IMR-90 (cell line): ENCODE measurements around the gene BICD2. TPM values are rescaled to one million over a fixed set of nuclear protein-coding genes. Genes with fewer than 3 reads are reported as not detected.

ENCODE experiments used
- ATAC-seq: fragments of 200-7000 bp; cut with Tn5 transposase; 2 replicates; pipeline ENCODE4 v1.9.1; 2020; ENCODE audit warnings: low read depth, mild to moderate bottlenecking, moderate library complexity
- BruUV-seq: library from RNA; stranded (reverse); fragments of 400-500 nt; replicated peaks from 2 replicates; lab custom pipeline; 2021; lab: Mats Ljungman, UMichigan
- CTCF ChIA-PET: fragments of 300-600 bp; formaldehyde crosslinking; extraction: SDS; loops from one replicate; lab custom pipeline; 2021; ENCODE audit warnings: antibody characterized with exemption; lab: Yijun Ruan, JAX
- POLR2A ChIA-PET: fragments of 300-600 bp; sonication (Branson Sonifier 250); formaldehyde crosslinking; loops from one replicate; lab custom pipeline; 2022; ENCODE audit warnings: antibody characterized with exemption; ENCODE audit not compliant: unreplicated experiment; lab: Charles Lee
- DNase-seq: peaks from one replicate; pipeline ENCODE4 v3.0.0; 2013
- H2AFZ ChIP-seq: replicated peaks from 2 replicates; pipeline ENCODE3; 2013; ENCODE audit warnings: low read length, mild to moderate bottlenecking; ENCODE audit not compliant: poor library complexity
- H2AK5ac ChIP-seq: 2 replicates; pipeline ENCODE4 v1.6.1; 2013; ENCODE audit warnings: low read depth, low read length, inconsistent platforms
- H2AK9ac ChIP-seq: replicated peaks from 2 replicates; pipeline ENCODE3; 2013; ENCODE audit warnings: mild to moderate bottlenecking, low read depth, low read length, moderate library complexity; ENCODE audit not compliant: poor library complexity
- H2BK120ac ChIP-seq: 2 replicates; pipeline ENCODE4 v1.6.1; 2013; ENCODE audit warnings: low read depth, low read length, inconsistent platforms
- H2BK15ac ChIP-seq: 3 replicates; pipeline ENCODE4 v1.6.1; 2013; ENCODE audit warnings: low read depth, low read length, inconsistent platforms
- H2BK20ac ChIP-seq: 2 replicates; pipeline ENCODE4 v1.6.1; 2013; ENCODE audit warnings: low read depth, mild to moderate bottlenecking, inconsistent platforms, low read length, moderate library complexity
- H2BK5ac ChIP-seq: 2 replicates; pipeline ENCODE4 v1.6.1; 2013; ENCODE audit warnings: mild to moderate bottlenecking, low read depth, low read length, inconsistent platforms; ENCODE audit not compliant: poor library complexity, severe bottlenecking
- H3K14ac ChIP-seq: replicated peaks from 2 replicates; pipeline ENCODE4 v1.6.1; 2013; ENCODE audit warnings: low read depth, low read length, inconsistent platforms
- H3K18ac ChIP-seq: 2 replicates; pipeline ENCODE4 v1.6.1; 2013; ENCODE audit warnings: low read depth, low read length, control low read depth
- H3K23ac ChIP-seq: 2 replicates; pipeline ENCODE4 v1.6.1; 2013; ENCODE audit warnings: low read depth, low read length, inconsistent platforms
- H3K27ac ChIP-seq: 2 replicates; pipeline ENCODE4 v1.5.1; 2013; ENCODE audit warnings: mild to moderate bottlenecking, control low read depth, low read length; ENCODE audit not compliant: insufficient read depth
- H3K27me3 ChIP-seq: 2 replicates; pipeline ENCODE4 v1.6.1; 2013; ENCODE audit warnings: low read length; ENCODE audit not compliant: control insufficient read depth, insufficient read depth
- H3K36me3 ChIP-seq: 2 replicates; pipeline ENCODE4 v1.6.1; 2013; ENCODE audit warnings: low read length, mixed read lengths; ENCODE audit not compliant: control insufficient read depth, insufficient read depth
- H3K4ac ChIP-seq: 2 replicates; pipeline ENCODE4 v1.6.1; 2013; ENCODE audit warnings: low read depth, low read length, inconsistent platforms
- H3K4me1 ChIP-seq: 2 replicates; pipeline ENCODE4 v1.6.1; 2013; ENCODE audit warnings: low read length, mixed read lengths; ENCODE audit not compliant: control insufficient read depth, insufficient read depth
- H3K4me2 ChIP-seq: 2 replicates; pipeline ENCODE4 v1.6.1; 2013; ENCODE audit warnings: low read depth, mild to moderate bottlenecking, control low read depth, low read length, moderate library complexity
- H3K4me3 ChIP-seq: 2 replicates; pipeline ENCODE4 v1.5.1; 2013; ENCODE audit warnings: low read depth, mild to moderate bottlenecking, control low read depth, low read length, moderate library complexity; ENCODE audit not compliant: insufficient read depth
- H3K56ac ChIP-seq: 2 replicates; pipeline ENCODE4 v1.6.1; 2013; ENCODE audit warnings: low read length, inconsistent platforms; ENCODE audit not compliant: insufficient read depth; ENCODE audit errors: extremely low read depth
- H3K79me1 ChIP-seq, 2 experiments: 2 replicates each; pipeline ENCODE4 v1.6.1; 2013; ENCODE audit warnings: low read length in 2 of 2, inconsistent platforms in 1 of 2, low read depth in 1 of 2
- H3K9ac ChIP-seq: 2 replicates; pipeline ENCODE4 v1.6.1; 2013; ENCODE audit warnings: low read depth, low read length, control low read depth
- H3K9me1 ChIP-seq: 2 replicates; pipeline ENCODE4 v1.6.1; 2013; ENCODE audit warnings: low read length, inconsistent platforms; ENCODE audit not compliant: insufficient read depth
- H3K9me3 ChIP-seq: 2 replicates; pipeline ENCODE4 v1.6.1; 2013; ENCODE audit warnings: low read length; ENCODE audit not compliant: control insufficient read depth, insufficient read depth
- H4K20me1 ChIP-seq: 2 replicates; pipeline ENCODE4 v1.6.1; 2013; ENCODE audit warnings: low read length, inconsistent platforms; ENCODE audit not compliant: insufficient read depth
- H4K5ac ChIP-seq: 2 replicates; pipeline ENCODE4 v1.6.1; 2013; ENCODE audit warnings: mild to moderate bottlenecking, low read depth, low read length, control low read depth
- H4K8ac ChIP-seq, 2 experiments: 2 replicates each; pipeline ENCODE4 v1.6.1; 2013; ENCODE audit warnings: low read depth in 2 of 2, low read length in 2 of 2, control low read depth in 1 of 2, inconsistent platforms in 1 of 2
- H4K91ac ChIP-seq: 2 replicates; pipeline ENCODE4 v1.6.1; 2013; ENCODE audit warnings: low read depth, low read length, inconsistent platforms; ENCODE audit not compliant: insufficient read depth
- CEBPB ChIP-seq: IDR thresholded peaks from 2 replicates; pipeline ENCODE4 v1.6.1; 2012; ENCODE audit warnings: low read depth, low read length, improper control_type of control experiment
- MAFK ChIP-seq: IDR thresholded peaks from 2 replicates; pipeline ENCODE4 v1.6.1; 2012; ENCODE audit warnings: low read depth, low read length, improper control_type of control experiment
- MXI1 ChIP-seq: IDR thresholded peaks from 2 replicates; pipeline ENCODE4 v1.6.1; 2012; ENCODE audit warnings: low read depth, mild to moderate bottlenecking, low read length, moderate library complexity, borderline replicate concordance
- POLR2A ChIP-seq: IDR thresholded peaks from 2 replicates; pipeline ENCODE4 v1.6.1; 2012; ENCODE audit warnings: mild to moderate bottlenecking, low read depth, low read length
- RAD21 ChIP-seq: IDR thresholded peaks from 2 replicates; pipeline ENCODE4 v1.6.1; 2012; ENCODE audit warnings: low read length, improper control_type of control experiment
- RCOR1 ChIP-seq: IDR thresholded peaks from 2 replicates; pipeline ENCODE4 v1.6.1; 2012; ENCODE audit warnings: mild to moderate bottlenecking, low read length, improper control_type of control experiment; ENCODE audit not compliant: insufficient replicate concordance
- SMC3 ChIP-seq: fragments of 150-350 bp; IDR thresholded peaks from 2 replicates; pipeline ENCODE4 v1.6.1; 2016; ENCODE audit warnings: low read depth, mild to moderate bottlenecking, antibody characterized with exemption, low read length, moderate library complexity
- WGBS, 2 experiments: methylation state at CpG; one replicate each; pipeline versions ENCODE4 v1.1.5 to v1.1.7; 2013; ENCODE audit warnings: missing lambda C conversion rate in 2 of 2; ENCODE audit not compliant: insufficient read length in 1 of 2; ENCODE audit errors: extremely low coverage in 2 of 2; 5-methylcytosine and 5-hydroxymethylcytosine counted together
- dilution Hi-C: fragments of 300-500 bp; cut with HindIII; formaldehyde crosslinking; loops from one replicate; pipeline ENCODE4 v1.14.3; 2018; ENCODE audit warnings: low sequenced_read_pairs; ENCODE audit not compliant: unreplicated experiment
- in situ Hi-C: fragments of 300-500 bp; cut with MboI; formaldehyde crosslinking; loops from 3 replicates; pipeline ENCODE4 v1.14.3; 2019; ENCODE audit warnings: low sequenced_read_pairs, inconsistent platforms, mixed read lengths
- intact Hi-C: fragments of 100-400 bp; cut with micrococcal nuclease; formaldehyde crosslinking; loops from 2 replicates; pipeline ENCODE4 v1.10.0; 2022
- polyA plus RNA-seq, 3 experiments: library from polyadenylated mRNA; depleted of rRNA; stranded (reverse); fragments of >200 nt; gene quantifications; 2 replicates each; pipeline ENCODE4 v1.2.3, GENCODE V29; 2012; ENCODE audit warnings: low replicate concordance in 1 of 3
- total RNA-seq: library from RNA; depleted of rRNA; stranded (reverse); fragments of >200 nt; gene quantifications from 2 replicates; pipeline ENCODE4 v1.2.3, GENCODE V29; 2012
- TF ChIP-seq, protein P1 (sequence below): fragments of 150-350 bp; IDR thresholded peaks from 2 replicates; pipeline ENCODE4 v1.6.1; 2017; ENCODE audit warnings: mild to moderate bottlenecking, antibody characterized with exemption, low read length, low read depth
- TF ChIP-seq, protein P2 (sequence below): fragments of 150-350 bp; IDR thresholded peaks from 2 replicates; pipeline ENCODE4 v1.6.1; 2016; ENCODE audit warnings: low read depth, mild to moderate bottlenecking, low read length, moderate library complexity, borderline replicate concordance
- TF ChIP-seq, protein P3 (sequence below): conservative IDR thresholded peaks from 2 replicates; pipeline ENCODE4 v1.5.1; 2012; ENCODE audit warnings: mild to moderate bottlenecking, low read depth, low read length, improper control_type of control experiment

The BICD2 gene
- total and polyA plus RNA-seq, 2 of the 4 experiments (the other 2 are of a cell fraction), result 21.5 to 35.7 TPM

DNA sequence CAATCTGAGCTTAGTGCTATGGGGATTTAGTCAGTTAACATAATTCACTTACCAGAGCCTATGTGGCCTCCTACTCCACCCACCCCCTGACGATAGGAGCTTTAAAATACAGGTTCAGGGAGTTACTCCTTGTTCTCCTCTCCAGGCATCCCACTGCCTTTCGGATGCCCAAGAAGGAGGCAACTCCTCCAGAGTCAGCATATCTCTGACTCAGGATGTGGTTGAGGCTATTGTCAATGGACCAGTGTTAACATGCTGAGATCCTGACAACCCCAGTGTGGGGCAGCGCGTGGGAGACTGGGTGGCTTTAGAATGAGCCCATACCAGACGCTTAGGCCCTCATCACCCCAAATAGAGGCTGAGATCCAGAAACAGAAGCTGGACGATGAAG, 27.4 kb downstream of the BICD2 start:
- no peak overlapping the region for H2BK15ac ChIP-seq
- H2AK9ac ChIP-seq, result peak overlapping the region; percentile 34
- no peak overlapping the region for H4K5ac ChIP-seq
- no peak overlapping the region for H3K14ac ChIP-seq
- peak; percentile 28 for DNase-seq
- POLR2A ChIA-PET, result no interaction called here
- H4K8ac ChIP-seq, result no peak overlapping the region
- no peak overlapping the region for H4K91ac ChIP-seq
- TF ChIP-seq RCOR1, result no peak
- TF ChIP-seq POLR2A, result no peak
- TF ChIP-seq, protein P1, sequence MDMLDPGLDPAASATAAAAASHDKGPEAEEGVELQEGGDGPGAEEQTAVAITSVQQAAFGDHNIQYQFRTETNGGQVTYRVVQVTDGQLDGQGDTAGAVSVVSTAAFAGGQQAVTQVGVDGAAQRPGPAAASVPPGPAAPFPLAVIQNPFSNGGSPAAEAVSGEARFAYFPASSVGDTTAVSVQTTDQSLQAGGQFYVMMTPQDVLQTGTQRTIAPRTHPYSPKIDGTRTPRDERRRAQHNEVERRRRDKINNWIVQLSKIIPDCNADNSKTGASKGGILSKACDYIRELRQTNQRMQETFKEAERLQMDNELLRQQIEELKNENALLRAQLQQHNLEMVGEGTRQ, result no peak
- no peak for TF ChIP-seq SMC3
- TF ChIP-seq MXI1, result no peak
- TF ChIP-seq, protein P2, sequence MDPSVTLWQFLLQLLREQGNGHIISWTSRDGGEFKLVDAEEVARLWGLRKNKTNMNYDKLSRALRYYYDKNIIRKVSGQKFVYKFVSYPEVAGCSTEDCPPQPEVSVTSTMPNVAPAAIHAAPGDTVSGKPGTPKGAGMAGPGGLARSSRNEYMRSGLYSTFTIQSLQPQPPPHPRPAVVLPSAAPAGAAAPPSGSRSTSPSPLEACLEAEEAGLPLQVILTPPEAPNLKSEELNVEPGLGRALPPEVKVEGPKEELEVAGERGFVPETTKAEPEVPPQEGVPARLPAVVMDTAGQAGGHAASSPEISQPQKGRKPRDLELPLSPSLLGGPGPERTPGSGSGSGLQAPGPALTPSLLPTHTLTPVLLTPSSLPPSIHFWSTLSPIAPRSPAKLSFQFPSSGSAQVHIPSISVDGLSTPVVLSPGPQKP, result no peak
- no peak for TF ChIP-seq MAFK
- TF ChIP-seq RAD21, result no peak
- TF ChIP-seq CEBPB, result no peak
- TF ChIP-seq, protein P3, sequence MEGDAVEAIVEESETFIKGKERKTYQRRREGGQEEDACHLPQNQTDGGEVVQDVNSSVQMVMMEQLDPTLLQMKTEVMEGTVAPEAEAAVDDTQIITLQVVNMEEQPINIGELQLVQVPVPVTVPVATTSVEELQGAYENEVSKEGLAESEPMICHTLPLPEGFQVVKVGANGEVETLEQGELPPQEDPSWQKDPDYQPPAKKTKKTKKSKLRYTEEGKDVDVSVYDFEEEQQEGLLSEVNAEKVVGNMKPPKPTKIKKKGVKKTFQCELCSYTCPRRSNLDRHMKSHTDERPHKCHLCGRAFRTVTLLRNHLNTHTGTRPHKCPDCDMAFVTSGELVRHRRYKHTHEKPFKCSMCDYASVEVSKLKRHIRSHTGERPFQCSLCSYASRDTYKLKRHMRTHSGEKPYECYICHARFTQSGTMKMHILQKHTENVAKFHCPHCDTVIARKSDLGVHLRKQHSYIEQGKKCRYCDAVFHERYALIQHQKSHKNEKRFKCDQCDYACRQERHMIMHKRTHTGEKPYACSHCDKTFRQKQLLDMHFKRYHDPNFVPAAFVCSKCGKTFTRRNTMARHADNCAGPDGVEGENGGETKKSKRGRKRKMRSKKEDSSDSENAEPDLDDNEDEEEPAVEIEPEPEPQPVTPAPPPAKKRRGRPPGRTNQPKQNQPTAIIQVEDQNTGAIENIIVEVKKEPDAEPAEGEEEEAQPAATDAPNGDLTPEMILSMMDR, result no peak
- H3K4me2 ChIP-seq, result no peak overlapping the region
- peaks cover 14% of the 10 kb centered on the region for H3K4me1 ChIP-seq
- H3K23ac ChIP-seq, result no peak overlapping the region
- WGBS, 2 experiments, result no CpG with 5 or more reads among the region's 6 CpGs
- no peaks in the 10 kb centered on the region for H3K9me3 ChIP-seq
- no TSS peak for BruUV-seq
- no peak overlapping the region for H3K18ac ChIP-seq
- H2AFZ ChIP-seq, result no peak overlapping the region
- dilution Hi-C loops (no loop called here), in situ Hi-C loops (no loop called here), intact Hi-C loops (no loop called here)
- no peak overlapping the region for H3K4me3 ChIP-seq
- H2BK120ac ChIP-seq, result no peak overlapping the region
- peaks cover 52% of the 10 kb centered on the region for H3K9me1 ChIP-seq
- no peak overlapping the region for H3K9ac ChIP-seq
- H3K36me3 ChIP-seq, result no peaks in the 10 kb centered on the region
- H2AK5ac ChIP-seq, result no peak overlapping the region; the same call in 1 of the 2 replicates
- no peak overlapping the region for H3K4ac ChIP-seq
- ATAC-seq, result no peak
- H3K27ac ChIP-seq, result no peak overlapping the region
- H3K27me3 ChIP-seq, result no peaks in the 10 kb centered on the region
- no peak overlapping the region for H2BK20ac ChIP-seq
- peaks cover 66% of the 10 kb centered on the region for H4K20me1 ChIP-seq
- H3K79me1 ChIP-seq, result peaks cover 44 to 69% of the 10 kb centered on the region in 2 experiments
- no peak overlapping the region for H2BK5ac ChIP-seq
- no peak overlapping the region for H3K56ac ChIP-seq
- CTCF ChIA-PET, result interaction anchor here (0.9 kb wide), 1 partner anchor 54 kb away, joined by 3 read pairs; no protein-coding TSS in a partner anchor
